GM23248 (cell line): ENCODE measurements around the gene COL10A1. TPM values are rescaled to one million over a fixed set of nuclear protein-coding genes. Genes with fewer than 3 reads are reported as not detected.

Experiments
- DNase-seq: peaks from one replicate; pipeline ENCODE4 v3.0.0-alpha.2; 2015
- H2AFZ ChIP-seq: fragments of 200-600 bp; sonication (generic); 2 replicates; pipeline ENCODE4 v1.6.1; 2016; ENCODE audit warnings: antibody characterized with exemption
- H3F3A ChIP-seq: fragments of 200-600 bp; sonication (generic); 2 replicates; pipeline ENCODE4 v1.6.1; 2016; ENCODE audit warnings: mild to moderate bottlenecking, antibody characterized with exemption, mixed run types; ENCODE audit not compliant: insufficient read depth
- H3K27ac ChIP-seq: fragments of 200-600 bp; sonication (generic); 2 replicates; pipeline ENCODE4 v1.5.1; 2016; ENCODE audit warnings: mild to moderate bottlenecking
- H3K27me3 ChIP-seq: fragments of 200-600 bp; sonication (generic); replicated peaks from 2 replicates; pipeline ENCODE4 v1.6.1; 2016; ENCODE audit warnings: mild to moderate bottlenecking; ENCODE audit not compliant: insufficient read depth
- H3K36me3 ChIP-seq: fragments of 200-600 bp; sonication (generic); 2 replicates; pipeline ENCODE4 v1.6.1; 2016; ENCODE audit warnings: low read depth, mild to moderate bottlenecking
- H3K4me1 ChIP-seq: fragments of 200-600 bp; sonication (generic); 2 replicates; pipeline ENCODE4 v1.6.1; 2016; ENCODE audit warnings: mild to moderate bottlenecking; ENCODE audit not compliant: insufficient read depth
- H3K4me2 ChIP-seq: fragments of 200-600 bp; sonication (generic); one replicate; pipeline ENCODE4 v1.6.1; 2016; ENCODE audit warnings: mild to moderate bottlenecking; ENCODE audit not compliant: unreplicated experiment
- H3K4me3 ChIP-seq: fragments of 200-600 bp; sonication (generic); 2 replicates; pipeline ENCODE4 v1.5.1; 2016; ENCODE audit warnings: mild to moderate bottlenecking
- H3K79me2 ChIP-seq: fragments of 200-600 bp; sonication (generic); 2 replicates; pipeline ENCODE4 v1.6.1; 2016; ENCODE audit warnings: mild to moderate bottlenecking; ENCODE audit not compliant: insufficient read depth
- H3K9ac ChIP-seq: fragments of 200-600 bp; sonication (generic); 2 replicates; pipeline ENCODE4 v1.6.1; 2016; ENCODE audit warnings: mild to moderate bottlenecking
- H3K9me2 ChIP-seq: fragments of 200-600 bp; sonication (generic); 2 replicates; pipeline ENCODE4 v1.6.1; 2016; ENCODE audit warnings: mixed run types, mild to moderate bottlenecking, moderate library complexity; ENCODE audit not compliant: insufficient read depth
- H3K9me3 ChIP-seq: fragments of 200-600 bp; sonication (generic); one replicate; pipeline ENCODE4 v1.6.1; 2017; ENCODE audit warnings: low read depth
- H4K20me1 ChIP-seq: fragments of 200-600 bp; sonication (generic); 2 replicates; pipeline ENCODE4 v1.6.0; 2016; ENCODE audit not compliant: insufficient read depth
- EZH2 ChIP-seq: fragments of 200-600 bp; sonication (generic); IDR thresholded peaks from 2 replicates; pipeline ENCODE4 v1.6.1; 2018; ENCODE audit warnings: antibody characterized with exemption, mild to moderate bottlenecking; ENCODE audit not compliant: insufficient read depth, poor library complexity, severe bottlenecking
- EZH2phosphoT487 ChIP-seq: fragments of 200-600 bp; sonication (generic); IDR thresholded peaks from 2 replicates; pipeline ENCODE4 v1.6.1; 2018; ENCODE audit warnings: antibody characterized with exemption, moderate library complexity, mild to moderate bottlenecking, low read depth; ENCODE audit not compliant: insufficient read depth
- WGBS, 2 experiments: methylation state at CpG; one replicate each; pipeline ENCODE4 v1.1.6; 2015 to 2017; ENCODE audit warnings: low lambda C conversion rate in 2 of 2, low coverage in 1 of 2; ENCODE audit errors: missing lambda C conversion rate in 2 of 2; 5-methylcytosine and 5-hydroxymethylcytosine counted together
- in situ Hi-C: fragments of 300-500 bp; cut with MboI; formaldehyde crosslinking; loops from 2 replicates; pipeline ENCODE4 v1.15.0; 2020
- polyA plus RNA-seq: library from polyadenylated mRNA; unstranded; fragments of >200 nt; fragmentation: Nextera tagmentation; extraction: Ambion mirVana; gene quantifications from 2 replicates; pipeline ENCODE4 v1.2.1, GENCODE V29; 2016
- total RNA-seq: library from RNA; depleted of rRNA; stranded (reverse); fragments of >200 nt; shearing (Covaris generic); gene quantifications from 2 replicates; pipeline ENCODE4 v1.2.3, GENCODE V29; 2014

Gene COL10A1
- total and polyA plus RNA-seq, 2 experiments from 2014 or later: 0.95 to 1.7 TPM

DNA sequence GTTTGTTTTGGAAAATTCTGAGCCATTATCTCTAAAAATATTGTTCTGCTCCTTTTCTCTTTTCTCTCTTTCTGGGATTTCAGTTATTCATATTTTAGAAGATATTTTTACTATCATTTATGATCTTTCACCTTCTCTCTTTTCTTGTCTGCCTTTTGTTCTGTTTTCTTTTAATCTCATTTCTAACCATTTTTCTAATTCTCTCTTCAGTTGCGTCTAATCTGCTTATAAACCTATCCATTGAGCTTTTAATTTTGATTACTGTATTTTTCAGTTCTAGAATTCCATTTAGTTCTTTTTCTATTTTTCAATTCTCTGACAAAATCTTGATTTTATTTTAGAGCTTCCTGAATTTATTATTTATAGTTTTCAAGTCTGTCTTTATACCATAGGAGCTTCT is 42.2 kb upstream of the COL10A1 start:
- no peaks in the 10 kb centered on the region for H3F3A ChIP-seq
- no peaks in the 10 kb centered on the region for H3K79me2 ChIP-seq
- no peak overlapping the region for H3K27ac ChIP-seq
- no peak overlapping the region for H3K4me3 ChIP-seq
- no peak overlapping the region for H2AFZ ChIP-seq
- TF ChIP-seq EZH2: no peak
- TF ChIP-seq EZH2phosphoT487: no peak
- H3K36me3 ChIP-seq: no peaks in the 10 kb centered on the region
- no peaks in the 10 kb centered on the region for H3K4me1 ChIP-seq
- no peaks in the 10 kb centered on the region for H3K9me2 ChIP-seq
- H3K9me3 ChIP-seq: no peaks in the 10 kb centered on the region
- in situ Hi-C loops: no loop called here
- no peak overlapping the region for H3K4me2 ChIP-seq
- WGBS, 2 experiments: 100% methylated on average over 1 of the region's 1 CpG
- no peak overlapping the region for H3K9ac ChIP-seq
- H4K20me1 ChIP-seq: no peaks in the 10 kb centered on the region
- no peak for DNase-seq
- no peaks in the 10 kb centered on the region for H3K27me3 ChIP-seq

DNA sequence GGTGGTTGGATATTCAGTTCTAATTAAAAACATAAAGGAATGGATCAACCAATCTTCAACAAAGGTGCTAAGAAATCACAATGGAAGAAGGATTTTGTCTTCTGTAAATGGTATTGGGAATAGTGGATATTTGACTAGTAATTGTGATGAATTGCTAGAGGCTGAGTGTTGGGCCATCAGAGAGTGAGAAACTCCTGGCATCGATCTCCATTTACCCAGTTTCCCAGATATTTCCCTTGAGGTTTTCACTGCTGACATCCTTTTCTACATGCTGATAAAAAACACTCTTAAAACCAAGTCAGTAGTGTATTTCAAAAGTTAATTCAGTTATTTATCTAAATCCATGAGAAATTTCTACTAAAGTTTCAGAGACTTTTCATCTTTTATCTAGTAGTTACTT is 40.4 kb upstream of the COL10A1 start:
- no peaks in the 10 kb centered on the region for H3K36me3 ChIP-seq
- no peaks in the 10 kb centered on the region for H3K9me3 ChIP-seq
- H3F3A ChIP-seq: no peaks in the 10 kb centered on the region
- no peaks in the 10 kb centered on the region for H3K27me3 ChIP-seq
- no peaks in the 10 kb centered on the region for H3K4me1 ChIP-seq
- H2AFZ ChIP-seq: no peak overlapping the region
- H3K4me3 ChIP-seq: no peak overlapping the region
- H3K79me2 ChIP-seq: no peaks in the 10 kb centered on the region
- no peaks in the 10 kb centered on the region for H4K20me1 ChIP-seq
- H3K27ac ChIP-seq: no peak overlapping the region
- TF ChIP-seq EZH2phosphoT487: no peak
- no peak for TF ChIP-seq EZH2
- 90 to 92% methylated on average over 1 of the region's 1 CpG for WGBS, 2 experiments
- no peak for DNase-seq
- in situ Hi-C loops: no loop called here
- no peaks in the 10 kb centered on the region for H3K9me2 ChIP-seq
- no peak overlapping the region for H3K4me2 ChIP-seq
- H3K9ac ChIP-seq: no peak overlapping the region

DNA sequence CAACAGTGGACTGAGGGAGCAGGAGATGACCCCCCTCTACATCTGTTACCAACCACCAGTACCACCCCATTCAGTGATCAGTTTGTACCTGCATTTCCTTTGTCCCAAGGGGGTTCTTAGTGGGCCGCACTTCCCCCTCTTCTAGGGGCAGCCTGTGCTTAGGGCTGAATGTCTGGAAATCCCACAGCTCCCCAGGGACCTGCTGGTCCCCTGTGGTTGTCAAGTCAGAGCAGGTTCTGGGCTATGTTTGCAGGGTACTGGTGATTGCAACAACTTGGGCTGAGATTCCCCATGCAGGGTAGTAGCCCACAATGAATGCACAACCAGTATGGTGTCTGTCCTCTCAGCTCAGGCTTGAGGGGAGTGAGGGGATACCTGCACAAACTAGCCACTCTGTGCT is 39.7 kb upstream of the COL10A1 start:
- TF ChIP-seq EZH2 (no peak), EZH2phosphoT487 (no peak)
- Histone ChIP-seq H3K27ac (no peak overlapping the region), H3K9me2 (no peaks in the 10 kb centered on the region), H4K20me1 (no peaks in the 10 kb centered on the region), H3K36me3 (no peaks in the 10 kb centered on the region), H3K4me2 (no peak overlapping the region), H3K4me3 (no peak overlapping the region), H3K27me3 (no peaks in the 10 kb centered on the region), H2AFZ (no peak overlapping the region), H3K79me2 (no peaks in the 10 kb centered on the region), H3K9ac (no peak overlapping the region), H3K4me1 (no peaks in the 10 kb centered on the region), H3F3A (peaks cover 2% of the 10 kb centered on the region; the same call in 1 of the 2 replicates), H3K9me3 (no peaks in the 10 kb centered on the region)
- no peak for DNase-seq
- in situ Hi-C loops: no loop called here
- 86 to 100% methylated on average over 1 of the region's 1 CpG for WGBS, 2 experiments

DNA sequence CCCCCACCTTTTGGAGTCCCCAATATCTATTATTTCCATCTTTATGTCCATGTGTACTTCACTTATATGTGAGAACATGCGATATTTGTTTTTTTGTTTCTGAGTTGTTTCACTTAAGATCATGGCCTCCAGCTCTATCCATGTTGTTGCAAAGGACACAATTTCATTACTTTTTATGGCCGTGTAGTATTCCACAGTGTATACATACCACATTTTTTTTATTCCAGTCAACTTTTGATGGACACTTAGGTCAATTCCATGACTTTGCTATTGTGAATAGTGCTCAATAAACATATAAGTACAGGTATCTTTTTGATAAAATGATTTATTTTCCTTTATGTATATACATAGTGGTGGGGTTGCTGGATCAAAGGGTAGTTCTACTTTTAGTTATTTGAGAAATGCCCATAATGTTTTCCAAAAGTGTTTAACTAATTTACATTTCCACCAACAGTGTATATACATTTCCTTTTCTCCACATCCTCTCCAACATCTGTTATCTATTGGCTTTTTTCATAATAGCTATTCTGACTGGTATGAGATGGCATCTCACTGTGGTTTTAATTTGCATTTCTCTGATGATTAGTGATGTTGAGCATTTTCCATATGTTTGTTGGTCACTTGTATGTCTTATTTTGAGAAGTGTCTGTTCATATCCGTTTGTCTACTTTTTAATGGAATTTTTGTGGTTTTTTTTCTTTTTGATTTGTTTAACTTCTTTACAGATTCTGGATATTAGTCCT is 34.0 kb upstream of the COL10A1 start:
- TF ChIP-seq EZH2phosphoT487: peak; percentile 64; the same call in 1 of the 2 replicates
- TF ChIP-seq EZH2: no peak
- no peaks in the 10 kb centered on the region for H3K9me3 ChIP-seq
- no peaks in the 10 kb centered on the region for H4K20me1 ChIP-seq
- H2AFZ ChIP-seq: no peak overlapping the region
- peak overlapping the region; percentile 24; the same call in 1 of the 2 replicates for H3K27ac ChIP-seq
- no peaks in the 10 kb centered on the region for H3K27me3 ChIP-seq
- no peaks in the 10 kb centered on the region for H3K9me2 ChIP-seq
- in situ Hi-C loops: no loop called here
- 65 to 70% methylated on average over 3 of the region's 3 CpGs for WGBS, 2 experiments
- peak overlapping the region; percentile 56 for H3K4me2 ChIP-seq
- no peaks in the 10 kb centered on the region for H3K79me2 ChIP-seq
- H3K36me3 ChIP-seq: no peaks in the 10 kb centered on the region
- H3F3A ChIP-seq: peaks cover 28% of the 10 kb centered on the region; the same call in 1 of the 2 replicates
- peaks cover 26% of the 10 kb centered on the region for H3K4me1 ChIP-seq
- peak; percentile 57 for DNase-seq
- 0 out of 2 replicates have a peak overlapping the region, but pooled peaks have one; percentile 3 for H3K4me3 ChIP-seq
- no peak overlapping the region for H3K9ac ChIP-seq
